Bladder microvascular endothelial cell (primary cell): Measurements from ENCODE around the gene NME2. TPM values are rescaled to one million over a fixed set of nuclear protein-coding genes. Genes with fewer than 3 reads are reported as not detected.

ENCODE experiments used
- total RNA-seq: library from RNA; depleted of rRNA; stranded (reverse); fragments of >200 nt; gene quantifications from 2 replicates; pipeline ENCODE4 v1.2.3, GENCODE V29; 2014

The NME2 gene
- 492 and 644 TPM in 2 replicates for total RNA-seq

GRCh38 chr17:51166198-51166986 is at the start of gene NME2:
Gene NME2, plus strand, starts transcription at chr17:51166411. Its CDS starts 420 bp downstream, at chr17:51166831.

GRCh38 chr17:51120739-51121619 is 45.2 kb upstream of the NME2 start, which contains the start of gene SPAG9:
Gene SPAG9, minus strand, starts transcription at chr17:51120868. Its CDS starts 212 bp downstream, at chr17:51120656.

GRCh38 chr17:51153210-51154072 is 12.8 kb upstream of the NME2 start, which contains the start of gene NME1:
Gene NME1, plus strand, starts transcription at chr17:51153559. Its CDS starts 2,096 bp downstream, at chr17:51155655.

Other genes starting within 250 kb of the NME2 start
- gene SPAG9, start 45.5 kb upstream of the NME2 start, total RNA-seq = 65.7 and 130 TPM in 2 replicates
- 129 and 131 TPM in 2 replicates for gene NME1, start 12.9 kb upstream of the NME2 start, total RNA-seq
- 7.1 and 23.9 TPM in 2 replicates for gene MBTD1, start 93.6 kb downstream of the NME2 start, total RNA-seq
- 21.9 and 28.2 TPM in 2 replicates for gene UTP18, start 94.1 kb downstream of the NME2 start, total RNA-seq